ENCODE measurements around the gene VPS35.
A peak's percentile ranks its signal among the peaks of the same experiment; 100 is the strongest.

VPS35 gene

GRCh38 chr16:46621934-46622676, 66.9 kb downstream of the VPS35 start:
- TF ChIP-seq CTCF (IDR thresholded peaks at IDR 0.05) = no peak
- H3K4me3 ChIP-seq = no peak overlapping the region
- no peak overlapping the region for H3K27ac ChIP-seq
- DNase-seq (ENCODE audit: low spot score) = no peak

- no peak for TF ChIP-seq CTCF (IDR thresholded peaks at IDR 0.05)
- Histone ChIP-seq H3K27ac (no peak within 1 kb of the TSS), H3K4me3 (peak within 1 kb of the TSS; percentile 67)
- DNase-seq (ENCODE audit: low spot score) = peak; percentile 90
Observed at GRCh38 chr16:46621006-46621933, 67.7 kb downstream of the VPS35 start, which contains the start of gene SHCBP1. TSS of gene SHCBP1 (minus strand) at chr16:46621379. CDS start at chr16:46621359, 20 bp downstream.

- no peak for TF ChIP-seq CTCF (IDR thresholded peaks at IDR 0.05)
- no peak for DNase-seq (ENCODE audit: low spot score)
- Histone ChIP-seq H3K27ac (no peak overlapping the region), H3K4me3 (peak overlapping the region; percentile 67)
Observed at GRCh38 chr16:46620266-46621005, 68.5 kb downstream of the VPS35 start.

- no peak for DNase-seq (ENCODE audit: low spot score)
- no peak overlapping the region for H3K27ac ChIP-seq
- no peak for TF ChIP-seq CTCF (IDR thresholded peaks at IDR 0.05)
- no peak overlapping the region for H3K4me3 ChIP-seq
Observed at GRCh38 chr16:46618516-46618915, 70.5 kb downstream of the VPS35 start.

GRCh38 chr16:46614006-46614405, 75.0 kb downstream of the VPS35 start:
- no peak for DNase-seq (ENCODE audit: low spot score)
- Histone ChIP-seq H3K4me3 (no peak overlapping the region), H3K27ac (no peak overlapping the region)
- TF ChIP-seq CTCF (IDR thresholded peaks at IDR 0.05) = no peak

GRCh38 chr16:46613352-46613751, 75.6 kb downstream of the VPS35 start:
- no peak for TF ChIP-seq CTCF (IDR thresholded peaks at IDR 0.05)
- Histone ChIP-seq H3K27ac (no peak overlapping the region), H3K4me3 (no peak overlapping the region)
- DNase-seq (ENCODE audit: low spot score) = no peak
